IMR-90 (cell line): Measurements from ENCODE around the gene SRPK2. TPM values are rescaled to one million over a fixed set of nuclear protein-coding genes. Genes with fewer than 3 reads are reported as not detected.

Experiments
- ATAC-seq: fragments of 200-7000 bp; cut with Tn5 transposase; 2 replicates; pipeline ENCODE4 v1.9.1; 2020; ENCODE audit warnings: low read depth, mild to moderate bottlenecking, moderate library complexity
- BruUV-seq: library from RNA; stranded (reverse); fragments of 400-500 nt; replicated peaks from 2 replicates; lab custom pipeline; 2021; lab: Mats Ljungman, UMichigan
- CTCF ChIA-PET: fragments of 300-600 bp; formaldehyde crosslinking; extraction: SDS; loops from one replicate; lab custom pipeline; 2021; ENCODE audit warnings: antibody characterized with exemption; lab: Yijun Ruan, JAX
- POLR2A ChIA-PET: fragments of 300-600 bp; sonication (Branson Sonifier 250); formaldehyde crosslinking; loops from one replicate; lab custom pipeline; 2022; ENCODE audit warnings: antibody characterized with exemption; ENCODE audit not compliant: unreplicated experiment; lab: Charles Lee
- DNase-seq: peaks from one replicate; pipeline ENCODE4 v3.0.0; 2013
- H2AFZ ChIP-seq: replicated peaks from 2 replicates; pipeline ENCODE3; 2013; ENCODE audit warnings: low read length, mild to moderate bottlenecking; ENCODE audit not compliant: poor library complexity
- H2AK5ac ChIP-seq: 2 replicates; pipeline ENCODE4 v1.6.1; 2013; ENCODE audit warnings: low read depth, low read length, inconsistent platforms
- H2AK9ac ChIP-seq: replicated peaks from 2 replicates; pipeline ENCODE3; 2013; ENCODE audit warnings: mild to moderate bottlenecking, low read depth, low read length, moderate library complexity; ENCODE audit not compliant: poor library complexity
- H2BK120ac ChIP-seq: 2 replicates; pipeline ENCODE4 v1.6.1; 2013; ENCODE audit warnings: low read depth, low read length, inconsistent platforms
- H2BK15ac ChIP-seq: 3 replicates; pipeline ENCODE4 v1.6.1; 2013; ENCODE audit warnings: low read depth, low read length, inconsistent platforms
- H2BK20ac ChIP-seq: 2 replicates; pipeline ENCODE4 v1.6.1; 2013; ENCODE audit warnings: low read depth, mild to moderate bottlenecking, inconsistent platforms, low read length, moderate library complexity
- H2BK5ac ChIP-seq: 2 replicates; pipeline ENCODE4 v1.6.1; 2013; ENCODE audit warnings: mild to moderate bottlenecking, low read depth, low read length, inconsistent platforms; ENCODE audit not compliant: poor library complexity, severe bottlenecking
- H3K14ac ChIP-seq: replicated peaks from 2 replicates; pipeline ENCODE4 v1.6.1; 2013; ENCODE audit warnings: low read depth, low read length, inconsistent platforms
- H3K18ac ChIP-seq: 2 replicates; pipeline ENCODE4 v1.6.1; 2013; ENCODE audit warnings: low read depth, low read length, control low read depth
- H3K23ac ChIP-seq: 2 replicates; pipeline ENCODE4 v1.6.1; 2013; ENCODE audit warnings: low read depth, low read length, inconsistent platforms
- H3K27ac ChIP-seq: 2 replicates; pipeline ENCODE4 v1.5.1; 2013; ENCODE audit warnings: mild to moderate bottlenecking, control low read depth, low read length; ENCODE audit not compliant: insufficient read depth
- H3K27me3 ChIP-seq: 2 replicates; pipeline ENCODE4 v1.6.1; 2013; ENCODE audit warnings: low read length; ENCODE audit not compliant: control insufficient read depth, insufficient read depth
- H3K36me3 ChIP-seq: 2 replicates; pipeline ENCODE4 v1.6.1; 2013; ENCODE audit warnings: low read length, mixed read lengths; ENCODE audit not compliant: control insufficient read depth, insufficient read depth
- H3K4ac ChIP-seq: 2 replicates; pipeline ENCODE4 v1.6.1; 2013; ENCODE audit warnings: low read depth, low read length, inconsistent platforms
- H3K4me1 ChIP-seq: 2 replicates; pipeline ENCODE4 v1.6.1; 2013; ENCODE audit warnings: low read length, mixed read lengths; ENCODE audit not compliant: control insufficient read depth, insufficient read depth
- H3K4me2 ChIP-seq: 2 replicates; pipeline ENCODE4 v1.6.1; 2013; ENCODE audit warnings: low read depth, mild to moderate bottlenecking, control low read depth, low read length, moderate library complexity
- H3K4me3 ChIP-seq: 2 replicates; pipeline ENCODE4 v1.5.1; 2013; ENCODE audit warnings: low read depth, mild to moderate bottlenecking, control low read depth, low read length, moderate library complexity; ENCODE audit not compliant: insufficient read depth
- H3K56ac ChIP-seq: 2 replicates; pipeline ENCODE4 v1.6.1; 2013; ENCODE audit warnings: low read length, inconsistent platforms; ENCODE audit not compliant: insufficient read depth; ENCODE audit errors: extremely low read depth
- H3K79me1 ChIP-seq, 2 experiments: 2 replicates each; pipeline ENCODE4 v1.6.1; 2013; ENCODE audit warnings: low read length in 2 of 2, inconsistent platforms in 1 of 2, low read depth in 1 of 2
- H3K9ac ChIP-seq: 2 replicates; pipeline ENCODE4 v1.6.1; 2013; ENCODE audit warnings: low read depth, low read length, control low read depth
- H3K9me1 ChIP-seq: 2 replicates; pipeline ENCODE4 v1.6.1; 2013; ENCODE audit warnings: low read length, inconsistent platforms; ENCODE audit not compliant: insufficient read depth
- H3K9me3 ChIP-seq: 2 replicates; pipeline ENCODE4 v1.6.1; 2013; ENCODE audit warnings: low read length; ENCODE audit not compliant: control insufficient read depth, insufficient read depth
- H4K20me1 ChIP-seq: 2 replicates; pipeline ENCODE4 v1.6.1; 2013; ENCODE audit warnings: low read length, inconsistent platforms; ENCODE audit not compliant: insufficient read depth
- H4K5ac ChIP-seq: 2 replicates; pipeline ENCODE4 v1.6.1; 2013; ENCODE audit warnings: mild to moderate bottlenecking, low read depth, low read length, control low read depth
- H4K8ac ChIP-seq, 2 experiments: 2 replicates each; pipeline ENCODE4 v1.6.1; 2013; ENCODE audit warnings: low read depth in 2 of 2, low read length in 2 of 2, control low read depth in 1 of 2, inconsistent platforms in 1 of 2
- H4K91ac ChIP-seq: 2 replicates; pipeline ENCODE4 v1.6.1; 2013; ENCODE audit warnings: low read depth, low read length, inconsistent platforms; ENCODE audit not compliant: insufficient read depth
- BHLHE40 ChIP-seq: fragments of 150-350 bp; IDR thresholded peaks from 2 replicates; pipeline ENCODE4 v1.6.1; 2016; ENCODE audit warnings: mild to moderate bottlenecking, low read depth, low read length
- CEBPB ChIP-seq: IDR thresholded peaks from 2 replicates; pipeline ENCODE4 v1.6.1; 2012; ENCODE audit warnings: low read depth, low read length, improper control_type of control experiment
- CHD1 ChIP-seq: IDR thresholded peaks from 2 replicates; pipeline ENCODE4 v1.6.1; 2012; ENCODE audit warnings: low read depth, low read length, improper control_type of control experiment
- CTCF ChIP-seq: conservative IDR thresholded peaks from 2 replicates; pipeline ENCODE4 v1.5.1; 2012; ENCODE audit warnings: mild to moderate bottlenecking, low read depth, low read length, improper control_type of control experiment
- ELK1 ChIP-seq: fragments of 150-350 bp; IDR thresholded peaks from 2 replicates; pipeline ENCODE4 v1.6.1; 2016; ENCODE audit warnings: low read depth, mild to moderate bottlenecking, low read length, moderate library complexity, borderline replicate concordance
- FOS ChIP-seq: fragments of 150-350 bp; IDR thresholded peaks from 2 replicates; pipeline ENCODE4 v1.6.1; 2016; ENCODE audit warnings: low read depth, low read length
- MAFK ChIP-seq: IDR thresholded peaks from 2 replicates; pipeline ENCODE4 v1.6.1; 2012; ENCODE audit warnings: low read depth, low read length, improper control_type of control experiment
- MAZ ChIP-seq: IDR thresholded peaks from 2 replicates; pipeline ENCODE4 v1.6.1; 2012; ENCODE audit warnings: low read depth, mild to moderate bottlenecking, low read length, improper control_type of control experiment, moderate library complexity, borderline replicate concordance
- MXI1 ChIP-seq: IDR thresholded peaks from 2 replicates; pipeline ENCODE4 v1.6.1; 2012; ENCODE audit warnings: low read depth, mild to moderate bottlenecking, low read length, moderate library complexity, borderline replicate concordance
- NFE2L2 ChIP-seq: fragments of 150-350 bp; IDR thresholded peaks from 2 replicates; pipeline ENCODE4 v1.6.1; 2016; ENCODE audit warnings: low read depth, mild to moderate bottlenecking, low read length
- POLR2A ChIP-seq: IDR thresholded peaks from 2 replicates; pipeline ENCODE4 v1.6.1; 2012; ENCODE audit warnings: mild to moderate bottlenecking, low read depth, low read length
- RAD21 ChIP-seq: IDR thresholded peaks from 2 replicates; pipeline ENCODE4 v1.6.1; 2012; ENCODE audit warnings: low read length, improper control_type of control experiment
- RCOR1 ChIP-seq: IDR thresholded peaks from 2 replicates; pipeline ENCODE4 v1.6.1; 2012; ENCODE audit warnings: mild to moderate bottlenecking, low read length, improper control_type of control experiment; ENCODE audit not compliant: insufficient replicate concordance
- RFX5 ChIP-seq: IDR thresholded peaks from 2 replicates; pipeline ENCODE4 v1.8.0; 2012; ENCODE audit warnings: low read depth, mild to moderate bottlenecking, low read length, moderate library complexity
- SMC3 ChIP-seq: fragments of 150-350 bp; IDR thresholded peaks from 2 replicates; pipeline ENCODE4 v1.6.1; 2016; ENCODE audit warnings: low read depth, mild to moderate bottlenecking, antibody characterized with exemption, low read length, moderate library complexity
- WGBS, 2 experiments: methylation state at CpG; one replicate each; pipeline versions ENCODE4 v1.1.5 to v1.1.7; 2013; ENCODE audit warnings: missing lambda C conversion rate in 2 of 2; ENCODE audit not compliant: insufficient read length in 1 of 2; ENCODE audit errors: extremely low coverage in 2 of 2; 5-methylcytosine and 5-hydroxymethylcytosine counted together
- dilution Hi-C: fragments of 300-500 bp; cut with HindIII; formaldehyde crosslinking; loops from one replicate; pipeline ENCODE4 v1.14.3; 2018; ENCODE audit warnings: low sequenced_read_pairs; ENCODE audit not compliant: unreplicated experiment
- in situ Hi-C: fragments of 300-500 bp; cut with MboI; formaldehyde crosslinking; loops from 3 replicates; pipeline ENCODE4 v1.14.3; 2019; ENCODE audit warnings: low sequenced_read_pairs, inconsistent platforms, mixed read lengths
- intact Hi-C: fragments of 100-400 bp; cut with micrococcal nuclease; formaldehyde crosslinking; loops from 2 replicates; pipeline ENCODE4 v1.10.0; 2022
- polyA plus RNA-seq, 3 experiments: library from polyadenylated mRNA; depleted of rRNA; stranded (reverse); fragments of >200 nt; gene quantifications; 2 replicates each; pipeline ENCODE4 v1.2.3, GENCODE V29; 2012; ENCODE audit warnings: low replicate concordance in 1 of 3
- total RNA-seq: library from RNA; depleted of rRNA; stranded (reverse); fragments of >200 nt; gene quantifications from 2 replicates; pipeline ENCODE4 v1.2.3, GENCODE V29; 2012

Gene SRPK2
- total and polyA plus RNA-seq, 2 of the 4 experiments (the other 2 are of a cell fraction): 13.2 to 33.0 TPM

GRCh38 chr7:105396566-105396965, 7.8 kb upstream of the SRPK2 start:
- Histone ChIP-seq H3K4me1 (peaks cover 3% of the 10 kb centered on the region), H3K9me1 (no peaks in the 10 kb centered on the region), H2BK15ac (no peak overlapping the region), H2BK120ac (no peak overlapping the region), H3K56ac (no peak overlapping the region), H4K20me1 (no peaks in the 10 kb centered on the region), H4K8ac (no peak overlapping the region), H2BK20ac (no peak overlapping the region), H3K36me3 (no peaks in the 10 kb centered on the region), H3K18ac (no peak overlapping the region), H3K27me3 (no peaks in the 10 kb centered on the region), H3K14ac (no peak overlapping the region), H2BK5ac (no peak overlapping the region), H3K27ac (no peak overlapping the region), H4K5ac (no peak overlapping the region), H3K79me1 (no peaks in the 10 kb centered on the region), H2AK5ac (no peak overlapping the region), H3K23ac (no peak overlapping the region), H3K9me3 (no peaks in the 10 kb centered on the region), H2AFZ (no peak overlapping the region), H3K4me2 (no peak overlapping the region), H4K91ac (no peak overlapping the region), H3K4ac (no peak overlapping the region), H2AK9ac (no peak overlapping the region), H3K9ac (no peak overlapping the region), H3K4me3 (no peak overlapping the region)
- no peak for ATAC-seq
- in situ Hi-C loops (no loop called here), dilution Hi-C loops (no loop called here), intact Hi-C loops (no loop called here)
- ChIA-PET POLR2A (no interaction called here), CTCF (no interaction called here)
- no peak for TF ChIP-seq RAD21
- TF ChIP-seq RFX5: no peak
- TF ChIP-seq NFE2L2: no peak
- no peak for TF ChIP-seq CHD1
- no peak for TF ChIP-seq FOS
- no peak for TF ChIP-seq CEBPB
- TF ChIP-seq MAFK: no peak
- TF ChIP-seq SMC3: no peak
- no peak for TF ChIP-seq RCOR1
- TF ChIP-seq POLR2A: no peak
- TF ChIP-seq ELK1: no peak
- TF ChIP-seq BHLHE40: no peak
- TF ChIP-seq MAZ: no peak
- no peak for TF ChIP-seq MXI1
- no peak for TF ChIP-seq CTCF
- no TSS peak for BruUV-seq
- DNase-seq: no peak
- 80% methylated on average over 1 of the region's 3 CpGs; no CpG with 5 or more reads in 1 of the 2 experiments for WGBS, 2 experiments
